Right ventricle myocardium inferior (tissue), 1 donor: ENCODE results near the gene CDH18. TPM values are rescaled to one million over a fixed set of nuclear protein-coding genes. Genes with fewer than 3 reads are reported as not detected.

Experiments used
- ATAC-seq: fragments of 200-7000 bp; cut with Tn5 transposase; one replicate; pipeline ENCODE4 v1.9.1; 2020; ENCODE audit warnings: mild to moderate bottlenecking, moderate library complexity
- DNase-seq: peaks from one replicate; pipeline ENCODE4 v3.0.0; 2021; ENCODE audit errors: missing footprints
- intact Hi-C: fragments of 100-400 bp; cut with DNase I; formaldehyde crosslinking; loops from one replicate; pipeline ENCODE4 v1.11.0; 2022
- total RNA-seq: library from RNA; stranded (reverse); fragmentation: NEBNext Ultra II Directional; extraction: Animal tissue kit (Norgen Biotek cat#: 25700); gene quantifications from one replicate; pipeline ENCODE4 v1.2.1, GENCODE V29; 2021
- donor health status: DM: no; HTN: yes; CAD: no; lungs with severe emphysema.

CDH18 gene
- total RNA-seq, 1 donor from 2014 or later = not detected

DNA sequence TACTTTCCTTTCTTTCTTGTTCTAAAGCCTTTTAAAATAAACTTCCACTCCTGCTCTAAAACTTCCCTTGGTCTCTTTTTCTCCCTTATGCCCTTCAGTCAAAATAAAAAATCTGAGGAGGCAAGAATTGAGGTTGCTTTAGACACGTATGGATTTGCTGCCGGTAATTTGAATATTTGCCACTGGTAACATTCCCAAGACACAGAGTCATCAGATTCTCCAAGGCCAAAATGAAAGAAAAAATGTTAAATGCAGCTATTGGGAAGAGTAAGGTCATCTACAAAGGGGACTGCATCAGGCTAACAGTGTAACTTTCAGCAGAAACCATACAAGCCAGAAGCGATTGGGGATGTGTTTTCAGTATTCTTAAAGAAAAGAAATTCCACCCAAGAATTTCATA is 311.1 kb downstream of the CDH18 start:
- ATAC-seq (no peak), DNase-seq (no peak)
- intact Hi-C loops = no loop called here

- ATAC-seq = no peak
- DNase-seq = no peak
- intact Hi-C loops = no loop called here
Observed at GRCh38 chr5:19660679-19661078, 327.3 kb downstream of the CDH18 start.

DNA sequence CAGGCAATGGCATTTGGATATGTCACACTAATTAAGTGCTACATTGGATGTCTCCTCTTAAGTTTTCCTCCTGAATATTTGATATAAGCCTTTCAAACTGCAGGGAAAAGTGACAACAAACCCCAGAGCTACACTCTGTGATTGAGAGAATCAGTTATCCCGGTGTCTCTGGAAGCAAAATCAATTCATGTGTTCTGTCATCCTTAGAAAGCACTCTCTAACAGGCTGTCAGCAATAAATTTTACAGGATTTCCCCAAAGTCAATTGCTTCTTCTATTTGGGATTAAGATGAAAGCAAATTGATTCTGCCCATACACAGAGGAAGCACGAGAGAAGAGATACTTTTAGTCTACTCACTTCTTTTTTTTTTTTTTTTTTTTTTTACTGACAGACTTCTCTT is 332.4 kb downstream of the CDH18 start:
- intact Hi-C loops = no loop called here
- ATAC-seq = no peak
- no peak for DNase-seq

- no peak for ATAC-seq
- intact Hi-C loops = no loop called here
- DNase-seq = no peak
Observed at GRCh38 chr5:19638461-19638860, 349.5 kb downstream of the CDH18 start.

GRCh38 chr5:19630876-19631275 is 357.1 kb downstream of the CDH18 start:
- intact Hi-C loops = no loop called here
- DNase-seq (no peak), ATAC-seq (no peak)

DNA sequence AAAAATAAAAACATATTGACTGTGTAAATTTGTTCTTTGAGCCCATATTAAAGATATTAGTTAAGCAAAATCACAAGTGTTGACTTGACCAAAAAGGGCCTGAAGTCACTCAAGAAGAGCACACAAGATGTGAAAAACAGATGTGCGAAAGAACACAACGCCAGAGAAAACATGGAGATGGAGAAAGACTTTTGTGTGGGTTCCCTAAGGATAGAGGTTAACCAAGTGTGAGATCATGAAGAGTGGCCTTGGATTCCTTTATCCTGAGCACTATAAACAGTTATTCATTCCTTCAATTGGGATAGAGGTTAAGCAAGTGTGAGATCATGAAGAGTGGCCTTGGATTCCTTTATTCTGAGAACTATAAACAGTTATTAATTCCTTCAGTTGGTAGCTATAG is 361.8 kb downstream of the CDH18 start:
- DNase-seq = no peak
- intact Hi-C loops = no loop called here
- ATAC-seq = no peak

DNA sequence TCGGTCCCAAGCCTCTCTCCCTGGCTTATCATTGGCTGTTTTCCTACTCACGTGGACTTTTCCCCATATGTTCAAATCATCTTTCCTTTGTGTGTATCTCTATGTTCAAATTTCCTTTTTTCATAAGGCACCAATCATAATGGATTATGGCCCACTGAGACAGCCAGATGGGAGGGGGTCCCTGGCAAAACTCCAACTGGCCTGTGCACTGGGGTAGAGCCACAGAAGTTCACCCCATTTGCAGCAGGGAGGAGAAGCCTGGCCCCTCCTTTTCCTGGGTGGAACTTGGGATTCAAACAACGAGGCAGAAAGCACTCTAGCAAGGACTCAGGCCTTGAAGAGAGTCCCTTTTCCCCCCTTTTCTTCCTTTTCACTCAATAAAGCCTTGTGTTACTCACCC is 362.4 kb downstream of the CDH18 start:
- ATAC-seq = no peak
- DNase-seq = no peak
- intact Hi-C loops = no loop called here

DNA sequence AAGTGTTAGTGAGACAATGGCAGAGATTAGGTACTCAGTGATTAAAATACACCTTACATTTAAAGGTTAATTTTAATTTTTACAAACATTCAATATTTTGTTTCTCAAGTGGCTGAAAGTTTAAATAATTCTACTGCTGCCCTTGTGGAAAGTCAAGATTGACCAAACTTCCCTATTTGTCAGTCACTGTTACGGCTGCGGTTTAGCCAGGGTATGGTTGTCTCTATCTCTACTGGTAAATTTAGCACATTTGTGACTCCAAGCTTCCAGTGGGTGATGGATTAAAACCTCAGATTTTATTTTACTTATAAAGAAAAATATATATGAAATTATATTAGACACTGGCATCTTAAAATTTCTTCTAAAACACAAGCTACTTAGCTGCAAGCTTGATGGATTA is 368.4 kb downstream of the CDH18 start:
- ATAC-seq (no peak), DNase-seq (no peak)
- intact Hi-C loops = no loop called here

DNA sequence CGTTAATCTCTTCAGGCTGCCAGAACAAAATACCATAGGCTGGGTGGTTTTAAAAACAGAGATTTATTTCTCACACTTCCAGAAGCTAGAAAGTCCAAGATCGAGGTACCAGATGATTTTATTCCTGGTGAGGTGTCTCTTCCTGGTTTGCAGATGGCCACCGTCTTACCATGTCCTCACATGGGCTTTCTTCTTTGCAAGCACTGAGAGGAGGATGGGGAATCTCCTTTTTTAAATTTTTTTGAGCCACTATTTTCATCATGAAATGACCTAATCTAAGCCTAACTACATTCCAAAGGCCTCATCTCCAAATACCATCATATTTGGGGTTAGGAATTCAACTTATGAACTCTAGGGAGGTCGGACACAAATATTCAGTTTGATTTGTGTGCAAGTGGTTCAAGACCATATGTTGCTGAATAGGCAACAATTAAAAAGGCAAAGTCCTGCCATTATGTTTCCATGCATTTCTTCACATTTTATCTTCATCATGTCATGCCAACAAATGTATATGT is 371.2 kb downstream of the CDH18 start:
- DNase-seq = no peak
- intact Hi-C loops = no loop called here
- no peak for ATAC-seq

DNA sequence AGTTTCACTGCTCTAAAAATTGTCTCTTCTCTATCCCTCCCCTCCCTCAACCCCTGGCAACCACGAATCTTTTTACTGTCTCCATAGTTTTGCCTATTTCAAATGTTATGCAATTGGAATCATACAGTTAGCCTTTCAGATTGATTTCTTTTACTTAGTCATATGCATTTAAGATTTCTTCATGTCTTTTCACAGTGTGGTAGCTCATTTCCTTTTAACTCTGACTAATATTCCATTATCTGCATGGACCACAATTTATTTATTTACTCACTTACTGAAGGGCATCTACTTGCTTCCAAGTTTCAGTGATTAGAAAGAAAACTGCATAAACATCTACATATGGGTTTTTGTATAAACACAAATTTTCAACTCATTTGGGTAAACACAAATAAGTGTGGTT is 372.3 kb downstream of the CDH18 start:
- intact Hi-C loops = no loop called here
- no peak for ATAC-seq
- DNase-seq = no peak

DNA sequence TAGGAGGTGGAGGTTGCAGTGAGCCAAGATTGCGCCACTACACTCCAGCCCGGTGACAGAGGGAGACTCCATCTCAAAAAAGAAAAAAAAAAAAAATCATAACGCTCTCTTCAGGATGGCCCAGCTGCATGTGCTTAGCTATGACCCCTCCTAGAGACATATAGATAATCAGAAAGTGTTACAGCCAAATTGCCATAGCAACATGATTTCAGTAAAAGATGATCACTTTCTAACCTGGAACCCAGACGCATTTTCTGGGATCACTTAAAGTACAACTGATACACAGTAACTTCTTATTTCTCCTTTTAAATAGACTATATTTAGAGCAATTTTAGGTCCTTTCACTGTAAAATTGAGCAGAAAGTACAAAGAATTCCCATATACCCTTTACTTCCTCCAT is 372.9 kb downstream of the CDH18 start:
- intact Hi-C loops = no loop called here
- DNase-seq (no peak), ATAC-seq (no peak)

DNA sequence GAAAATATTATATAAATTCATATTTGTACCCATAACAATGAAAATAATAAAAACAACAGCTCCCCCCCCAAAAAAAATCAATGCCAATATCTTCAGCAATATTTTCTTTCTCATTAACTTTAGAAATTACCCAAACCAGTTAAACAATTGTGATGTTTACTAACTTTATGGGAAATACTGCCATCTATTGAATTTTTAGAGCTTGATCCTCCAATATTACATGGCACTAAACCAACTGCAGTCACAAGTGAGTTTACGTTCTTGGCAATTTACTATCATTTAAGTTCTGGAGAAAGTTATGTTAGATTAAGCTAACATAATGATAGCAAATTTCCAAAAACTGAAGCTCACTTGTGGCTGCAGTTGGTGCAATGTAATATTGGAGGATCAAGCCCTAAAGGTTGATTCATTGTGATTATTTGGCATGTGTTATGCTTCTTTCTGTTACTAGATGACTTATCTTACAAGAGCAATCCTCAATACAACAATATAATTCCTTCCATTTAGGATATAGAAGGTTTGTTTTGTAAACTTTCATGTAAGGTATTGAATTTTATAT is 379.5 kb downstream of the CDH18 start:
- intact Hi-C loops = no loop called here
- no peak for ATAC-seq

GRCh38 chr5:19605846-19606407 is 382.1 kb downstream of the CDH18 start:
- DNase-seq = no peak
- intact Hi-C loops = no loop called here
- no peak for ATAC-seq

More for the DNA sequence above, 379.5 kb downstream of the CDH18 start:
- DNase-seq = no peak

DNA sequence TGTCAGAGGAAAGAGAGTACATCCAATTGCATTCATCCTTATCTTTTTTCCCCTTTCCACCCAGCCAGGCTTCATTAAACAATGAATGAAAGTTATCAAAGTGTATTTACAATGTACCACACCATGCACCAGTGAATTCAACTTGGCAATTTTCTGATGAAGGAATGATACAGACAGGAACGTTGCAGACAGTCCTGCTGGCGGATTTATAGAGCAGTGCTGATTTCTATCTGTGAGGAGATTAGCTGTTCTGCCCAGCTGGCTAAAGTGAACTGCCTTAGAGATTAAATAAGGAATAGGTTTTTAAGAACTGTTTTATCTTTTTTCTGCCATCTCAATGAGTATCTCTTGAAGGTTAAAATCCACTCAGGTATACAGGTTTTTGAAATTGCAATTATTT is 403.9 kb downstream of the CDH18 start:
- intact Hi-C loops = no loop called here
- DNase-seq (no peak), ATAC-seq (no peak)

DNA sequence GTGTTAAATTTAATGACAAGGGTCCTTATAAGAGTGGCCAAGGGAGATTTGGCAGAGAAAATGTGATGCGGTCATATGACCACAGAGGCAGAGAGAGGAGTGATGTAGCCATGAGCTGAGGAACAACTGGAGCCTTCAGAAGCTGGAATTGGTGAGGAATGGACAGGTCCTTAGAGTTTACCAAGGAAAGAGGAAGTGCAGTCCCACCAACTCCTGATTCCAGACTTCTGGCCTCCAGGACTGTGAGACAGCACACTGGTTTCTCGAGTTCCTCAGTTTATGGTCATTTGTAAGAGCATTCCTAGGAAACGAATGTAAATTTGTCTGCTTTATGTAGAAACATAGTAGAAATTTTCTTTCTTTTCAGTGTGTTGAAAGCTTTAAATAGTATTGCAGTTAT is 410.1 kb downstream of the CDH18 start:
- DNase-seq (no peak), ATAC-seq (no peak)
- intact Hi-C loops = no loop called here

DNA sequence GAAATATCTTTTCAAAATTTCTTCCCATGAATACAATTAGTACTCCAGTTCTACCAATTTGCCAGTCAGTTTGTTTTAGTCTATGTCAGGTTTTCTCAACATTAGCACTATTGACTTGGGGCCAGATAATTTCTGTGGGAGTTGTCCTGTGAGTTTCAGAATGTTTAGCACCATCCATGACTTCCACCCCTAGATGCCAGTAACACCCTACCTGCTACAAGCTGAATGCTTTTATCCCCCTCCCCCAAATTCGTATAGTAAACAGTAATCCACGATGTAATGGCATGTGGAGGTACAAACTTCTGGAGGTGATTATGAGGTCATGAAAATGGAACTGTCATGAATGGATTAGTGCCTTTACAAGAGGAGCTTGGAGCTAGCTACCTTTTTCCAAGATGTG is 420.0 kb downstream of the CDH18 start:
- no peak for ATAC-seq
- intact Hi-C loops = no loop called here
- no peak for DNase-seq

DNA sequence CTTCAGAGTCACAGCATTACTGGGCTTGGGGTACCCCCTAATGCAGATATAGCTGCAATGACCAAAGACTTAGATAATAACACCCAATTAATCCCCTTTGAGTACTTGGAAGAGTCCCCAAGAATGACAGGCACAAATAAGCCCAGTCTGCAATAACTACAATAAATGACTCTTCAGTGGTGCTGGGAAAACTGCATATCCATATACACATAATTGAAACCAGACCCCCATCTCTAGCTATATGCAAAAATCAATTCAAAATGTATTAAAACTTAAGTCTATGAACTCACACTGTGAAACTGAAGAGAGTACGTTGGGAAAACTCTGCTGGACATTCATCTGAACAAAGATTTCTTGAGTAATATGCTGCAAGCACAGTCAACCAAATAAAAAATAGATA is 422.5 kb downstream of the CDH18 start:
- ATAC-seq (no peak), DNase-seq (no peak)
- intact Hi-C loops = no loop called here

GRCh38 chr5:19564036-19564435 is 424.0 kb downstream of the CDH18 start:
- intact Hi-C loops = no loop called here
- no peak for ATAC-seq
- DNase-seq = no peak

DNA sequence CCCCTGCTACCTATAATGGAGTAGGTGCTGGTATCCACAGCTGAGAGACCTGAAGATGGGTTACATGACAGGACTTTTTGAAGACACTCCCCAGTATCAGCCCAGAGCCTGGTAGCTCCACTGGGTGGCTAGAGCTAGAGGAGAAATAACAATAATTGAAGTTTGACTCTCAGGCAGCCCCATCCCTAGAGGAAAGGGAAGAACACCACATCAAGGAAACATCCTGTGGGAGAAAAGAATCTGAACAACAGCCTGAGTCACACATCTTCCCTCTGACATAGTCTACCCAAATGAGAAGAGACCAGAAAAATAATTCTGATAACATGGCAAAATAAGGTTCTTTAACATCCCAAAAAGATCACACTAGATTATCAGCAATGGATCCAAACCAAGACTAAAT is 432.1 kb downstream of the CDH18 start:
- intact Hi-C loops = no loop called here
- ATAC-seq (no peak), DNase-seq (no peak)

- no peak for ATAC-seq
- no peak for DNase-seq
- intact Hi-C loops = no loop called here
Observed at GRCh38 chr5:19555436-19555835, 432.6 kb downstream of the CDH18 start.

- ATAC-seq (no peak), DNase-seq (no peak)
- intact Hi-C loops = no loop called here
Observed at GRCh38 chr5:19554524-19554923, 433.5 kb downstream of the CDH18 start.
